Mammary epithelial cell (primary cell): Measurements from ENCODE around the gene OR6K6.

Experiments used
- EZH2 ChIP-seq: IDR thresholded peaks from 2 replicates; pipeline ENCODE4 v1.6.1; 2012; ENCODE audit warnings: low read length, inconsistent platforms, borderline replicate concordance
- TF ChIP-seq, protein P1 (sequence below), 2 donors: IDR thresholded peaks in 1 of 2; conservative IDR thresholded peaks in 1 of 2; 2 replicates each; pipeline ENCODE4 v1.5.1; 2011 to 2012; ENCODE audit warnings: inconsistent platforms in 2 of 2, low read length in 2 of 2, mild to moderate bottlenecking in 2 of 2, control low read depth in 1 of 2, low read depth in 1 of 2; ENCODE audit not compliant: insufficient read depth in 1 of 2; ENCODE audit errors: extremely low read depth in 1 of 2

DNA sequence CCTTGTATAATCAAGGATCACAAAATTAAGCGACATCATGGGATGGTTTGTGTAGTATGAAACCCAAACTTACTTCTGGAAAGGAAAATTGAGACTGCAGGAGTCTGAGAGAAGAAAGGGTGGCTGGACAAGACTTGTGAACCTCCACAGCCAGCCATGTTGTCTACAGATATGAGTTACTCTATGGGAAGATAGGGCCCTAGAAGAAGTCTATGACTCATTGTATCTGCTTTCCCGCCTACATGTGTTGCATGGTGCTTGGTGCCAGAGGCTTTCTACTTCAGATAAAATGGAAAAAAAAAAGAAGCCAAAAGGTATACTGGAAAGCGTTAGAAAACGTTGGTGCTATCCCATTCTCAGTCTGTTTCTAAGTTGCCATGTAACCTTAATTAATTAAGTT lies 45.2 kb downstream of the OR6K6 start:
- TF ChIP-seq, protein P1, sequence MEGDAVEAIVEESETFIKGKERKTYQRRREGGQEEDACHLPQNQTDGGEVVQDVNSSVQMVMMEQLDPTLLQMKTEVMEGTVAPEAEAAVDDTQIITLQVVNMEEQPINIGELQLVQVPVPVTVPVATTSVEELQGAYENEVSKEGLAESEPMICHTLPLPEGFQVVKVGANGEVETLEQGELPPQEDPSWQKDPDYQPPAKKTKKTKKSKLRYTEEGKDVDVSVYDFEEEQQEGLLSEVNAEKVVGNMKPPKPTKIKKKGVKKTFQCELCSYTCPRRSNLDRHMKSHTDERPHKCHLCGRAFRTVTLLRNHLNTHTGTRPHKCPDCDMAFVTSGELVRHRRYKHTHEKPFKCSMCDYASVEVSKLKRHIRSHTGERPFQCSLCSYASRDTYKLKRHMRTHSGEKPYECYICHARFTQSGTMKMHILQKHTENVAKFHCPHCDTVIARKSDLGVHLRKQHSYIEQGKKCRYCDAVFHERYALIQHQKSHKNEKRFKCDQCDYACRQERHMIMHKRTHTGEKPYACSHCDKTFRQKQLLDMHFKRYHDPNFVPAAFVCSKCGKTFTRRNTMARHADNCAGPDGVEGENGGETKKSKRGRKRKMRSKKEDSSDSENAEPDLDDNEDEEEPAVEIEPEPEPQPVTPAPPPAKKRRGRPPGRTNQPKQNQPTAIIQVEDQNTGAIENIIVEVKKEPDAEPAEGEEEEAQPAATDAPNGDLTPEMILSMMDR (conservative IDR thresholded peaks at IDR 0.05 in 1 of 2, IDR thresholded peaks at IDR 0.05 in 1 of 2; ENCODE audit: extremely low read depth in 1 of 2, insufficient read depth in 1 of 2, low read depth in 1 of 2, low read length in 2 of 2), result no peak
- no peak for TF ChIP-seq EZH2
